ENCODE results near the gene RUVBL1.

The RUVBL1 gene

GRCh38 chr3:128074851-128075521 is 48.6 kb downstream of the RUVBL1 start:
- Histone ChIP-seq H3K79me1 (replicated peaks; ENCODE audit: low read length, poor library complexity, severe bottlenecking) (peaks cover 23% of the 10 kb centered on the region), H3K27me3 (ENCODE audit: control insufficient read depth in 1 of 2, insufficient read depth in 1 of 2, low read length in 2 of 2) (no peaks in the 10 kb centered on the region), H3K4me2 (ENCODE audit: low read length, poor library complexity, severe bottlenecking) (peak overlapping the region; percentile 68), H3K9ac (ENCODE audit: low read length) (peak overlapping the region; percentile 60), H2BK5ac (ENCODE audit: low read depth, low read length, poor library complexity, severe bottlenecking) (no peak overlapping the region), H2BK12ac (ENCODE audit: low read length in 2 of 2) (no peak overlapping the region), H3K23ac (ENCODE audit: low read length in 2 of 2) (no peak overlapping the region), H3K4me1 (ENCODE audit: control insufficient read depth, insufficient read depth, low read depth, low read length) (peaks cover 45% of the 10 kb centered on the region), H3K27ac (ENCODE audit: low read length, poor library complexity, severe bottlenecking) (no peak overlapping the region), H3K36me3 (ENCODE audit: control insufficient read depth in 1 of 2, insufficient read depth in 2 of 2, low read depth in 1 of 2, low read length in 2 of 2) (peaks cover 31 to 47% of the 10 kb centered on the region in 2 experiments), H3K18ac (ENCODE audit: low read depth in 1 of 2, low read length in 2 of 2) (no peak overlapping the region), H2BK15ac (ENCODE audit: low read depth, poor library complexity, severe bottlenecking) (no peak overlapping the region), H4K8ac (ENCODE audit: low read length) (peak overlapping the region; percentile 91), H3K4me3 (ENCODE audit: insufficient read depth in 1 of 2, low read depth in 1 of 2, low read length in 2 of 2) (peak overlapping the region in 1 of 2 experiments; percentile 74), H3K9me3 (ENCODE audit: control insufficient read depth, low read length) (no peaks in the 10 kb centered on the region), H2AFZ (ENCODE audit: low read depth, low read length) (peak overlapping the region; percentile 43), H4K91ac (ENCODE audit: low read length) (no peak overlapping the region), H3K4ac (ENCODE audit: low read depth in 1 of 2, low read length in 2 of 2) (no peak overlapping the region), H3K14ac (ENCODE audit: low read length in 2 of 2) (no peak overlapping the region), H2BK120ac (ENCODE audit: low read depth, low read length) (no peak overlapping the region), H2AK5ac (ENCODE audit: low read length, severe bottlenecking) (no peak overlapping the region)
- 40% methylated on average over 7 of the region's 7 CpGs for WGBS
- peak; percentile 42 for DNase-seq

- no peak overlapping the region for H3K14ac ChIP-seq (ENCODE audit: low read length in 2 of 2)
- no peak overlapping the region for H4K8ac ChIP-seq (ENCODE audit: low read length)
- no peak overlapping the region for H3K4ac ChIP-seq (ENCODE audit: low read depth in 1 of 2, low read length in 2 of 2)
- no peak for DNase-seq
- no peak overlapping the region for H2AK5ac ChIP-seq (ENCODE audit: low read length, severe bottlenecking)
- no peak overlapping the region for H3K23ac ChIP-seq (ENCODE audit: low read length in 2 of 2)
- H3K9ac ChIP-seq (ENCODE audit: low read length): peak overlapping the region; percentile 13
- no peak overlapping the region for H2BK12ac ChIP-seq (ENCODE audit: low read length in 2 of 2)
- H2AFZ ChIP-seq (ENCODE audit: low read depth, low read length): no peak overlapping the region
- H3K36me3 ChIP-seq (ENCODE audit: control insufficient read depth in 1 of 2, insufficient read depth in 2 of 2, low read depth in 1 of 2, low read length in 2 of 2): peaks cover 43 to 48% of the 10 kb centered on the region in 2 experiments
- no peak overlapping the region for H3K18ac ChIP-seq (ENCODE audit: low read depth in 1 of 2, low read length in 2 of 2)
- peaks cover 37% of the 10 kb centered on the region for H3K4me1 ChIP-seq (ENCODE audit: control insufficient read depth, insufficient read depth, low read depth, low read length)
- H3K9me3 ChIP-seq (ENCODE audit: control insufficient read depth, low read length): no peaks in the 10 kb centered on the region
- WGBS: 86% methylated on average over 2 of the region's 2 CpGs
- H4K91ac ChIP-seq (ENCODE audit: low read length): no peak overlapping the region
- H3K79me1 ChIP-seq (replicated peaks; ENCODE audit: low read length, poor library complexity, severe bottlenecking): peaks cover 26% of the 10 kb centered on the region
- peak overlapping the region; percentile 12 for H3K27ac ChIP-seq (ENCODE audit: low read length, poor library complexity, severe bottlenecking)
- H2BK5ac ChIP-seq (ENCODE audit: low read depth, low read length, poor library complexity, severe bottlenecking): no peak overlapping the region
- H3K27me3 ChIP-seq (ENCODE audit: control insufficient read depth in 1 of 2, insufficient read depth in 1 of 2, low read length in 2 of 2): no peaks in the 10 kb centered on the region
- no peak overlapping the region for H2BK120ac ChIP-seq (ENCODE audit: low read depth, low read length)
- no peak overlapping the region for H2BK15ac ChIP-seq (ENCODE audit: low read depth, poor library complexity, severe bottlenecking)
- H3K4me3 ChIP-seq (ENCODE audit: insufficient read depth in 1 of 2, low read depth in 1 of 2, low read length in 2 of 2): no peak overlapping the region
- no peak overlapping the region for H3K4me2 ChIP-seq (ENCODE audit: low read length, poor library complexity, severe bottlenecking)
These were observed 49.8 kb downstream of the RUVBL1 start for GRCh38 chr3:128073807-128074206.

GRCh38 chr3:128073185-128073725 is 50.4 kb downstream of the RUVBL1 start:
- Histone ChIP-seq H3K27me3 (ENCODE audit: control insufficient read depth in 1 of 2, insufficient read depth in 1 of 2, low read length in 2 of 2) (no peaks in the 10 kb centered on the region), H3K4me1 (ENCODE audit: control insufficient read depth, insufficient read depth, low read depth, low read length) (peaks cover 36% of the 10 kb centered on the region), H2BK5ac (ENCODE audit: low read depth, low read length, poor library complexity, severe bottlenecking) (no peak overlapping the region), H3K4ac (ENCODE audit: low read depth in 1 of 2, low read length in 2 of 2) (no peak overlapping the region), H2AK5ac (ENCODE audit: low read length, severe bottlenecking) (no peak overlapping the region), H3K4me2 (ENCODE audit: low read length, poor library complexity, severe bottlenecking) (no peak overlapping the region), H2BK12ac (ENCODE audit: low read length in 2 of 2) (no peak overlapping the region), H3K4me3 (ENCODE audit: insufficient read depth in 1 of 2, low read depth in 1 of 2, low read length in 2 of 2) (no peak overlapping the region), H3K9me3 (ENCODE audit: control insufficient read depth, low read length) (no peaks in the 10 kb centered on the region), H3K18ac (ENCODE audit: low read depth in 1 of 2, low read length in 2 of 2) (no peak overlapping the region), H4K91ac (ENCODE audit: low read length) (no peak overlapping the region), H3K9ac (ENCODE audit: low read length) (peak overlapping the region; percentile 13), H3K14ac (ENCODE audit: low read length in 2 of 2) (no peak overlapping the region), H3K79me1 (replicated peaks; ENCODE audit: low read length, poor library complexity, severe bottlenecking) (peaks cover 30% of the 10 kb centered on the region), H3K27ac (ENCODE audit: low read length, poor library complexity, severe bottlenecking) (peak overlapping the region; percentile 12), H2AFZ (ENCODE audit: low read depth, low read length) (no peak overlapping the region), H2BK120ac (ENCODE audit: low read depth, low read length) (no peak overlapping the region), H4K8ac (ENCODE audit: low read length) (no peak overlapping the region), H3K23ac (ENCODE audit: low read length in 2 of 2) (no peak overlapping the region), H2BK15ac (ENCODE audit: low read depth, poor library complexity, severe bottlenecking) (no peak overlapping the region), H3K36me3 (ENCODE audit: control insufficient read depth in 1 of 2, insufficient read depth in 2 of 2, low read depth in 1 of 2, low read length in 2 of 2) (peaks cover 48 to 52% of the 10 kb centered on the region in 2 experiments)
- DNase-seq: no peak
- 85% methylated on average over 6 of the region's 6 CpGs for WGBS

GRCh38 chr3:128072454-128073184 is 51.0 kb downstream of the RUVBL1 start:
- H3K79me1 ChIP-seq (replicated peaks; ENCODE audit: low read length, poor library complexity, severe bottlenecking): peaks cover 33% of the 10 kb centered on the region
- H2AFZ ChIP-seq (ENCODE audit: low read depth, low read length): no peak overlapping the region
- no peak overlapping the region for H3K9ac ChIP-seq (ENCODE audit: low read length)
- H3K14ac ChIP-seq (ENCODE audit: low read length in 2 of 2): no peak overlapping the region
- H3K36me3 ChIP-seq (ENCODE audit: control insufficient read depth in 1 of 2, insufficient read depth in 2 of 2, low read depth in 1 of 2, low read length in 2 of 2): peaks cover 55 to 59% of the 10 kb centered on the region in 2 experiments
- no peak overlapping the region for H3K23ac ChIP-seq (ENCODE audit: low read length in 2 of 2)
- H2AK5ac ChIP-seq (ENCODE audit: low read length, severe bottlenecking): no peak overlapping the region
- H3K4me2 ChIP-seq (ENCODE audit: low read length, poor library complexity, severe bottlenecking): no peak overlapping the region
- 96% methylated on average over 9 of the region's 13 CpGs for WGBS
- no peak overlapping the region for H3K4me3 ChIP-seq (ENCODE audit: insufficient read depth in 1 of 2, low read depth in 1 of 2, low read length in 2 of 2)
- peaks cover 34% of the 10 kb centered on the region for H3K4me1 ChIP-seq (ENCODE audit: control insufficient read depth, insufficient read depth, low read depth, low read length)
- H2BK12ac ChIP-seq (ENCODE audit: low read length in 2 of 2): no peak overlapping the region
- no peak overlapping the region for H3K4ac ChIP-seq (ENCODE audit: low read depth in 1 of 2, low read length in 2 of 2)
- H4K8ac ChIP-seq (ENCODE audit: low read length): no peak overlapping the region
- H2BK5ac ChIP-seq (ENCODE audit: low read depth, low read length, poor library complexity, severe bottlenecking): no peak overlapping the region
- no peaks in the 10 kb centered on the region for H3K9me3 ChIP-seq (ENCODE audit: control insufficient read depth, low read length)
- no peak overlapping the region for H2BK15ac ChIP-seq (ENCODE audit: low read depth, poor library complexity, severe bottlenecking)
- H3K27me3 ChIP-seq (ENCODE audit: control insufficient read depth in 1 of 2, insufficient read depth in 1 of 2, low read length in 2 of 2): no peaks in the 10 kb centered on the region
- no peak overlapping the region for H2BK120ac ChIP-seq (ENCODE audit: low read depth, low read length)
- H4K91ac ChIP-seq (ENCODE audit: low read length): no peak overlapping the region
- peak overlapping the region in 1 of 2 experiments; percentile 46 for H3K18ac ChIP-seq (ENCODE audit: low read depth in 1 of 2, low read length in 2 of 2)
- no peak for DNase-seq
- H3K27ac ChIP-seq (ENCODE audit: low read length, poor library complexity, severe bottlenecking): no peak overlapping the region

Measured in mesenchymal stem cell (in vitro differentiated cells and primary cell).